Measurements from ENCODE around the gene IST1.
"Not testable (repeated sequence)": the region's sequence is repeated elsewhere in the genome, so short reads cannot be mapped to it uniquely, and the experiment has no call there.

IST1 gene

GRCh38 chr16:71882505-71883167 lies 12.7 kb upstream of the IST1 start:
- DNase-seq: peak; percentile 30

- DNase-seq: no peak
Measured at GRCh38 chr16:71883168-71883848, 12.0 kb upstream of the IST1 start.

GRCh38 chr16:71883849-71884638 lies 11.3 kb upstream of the IST1 start, which contains the start of gene ZNF821:
Gene ZNF821 (minus strand): TSS chr16:71884182. CDS start chr16:71879946, 4,236 bp downstream.
- peak; percentile 7 for DNase-seq

DNA sequence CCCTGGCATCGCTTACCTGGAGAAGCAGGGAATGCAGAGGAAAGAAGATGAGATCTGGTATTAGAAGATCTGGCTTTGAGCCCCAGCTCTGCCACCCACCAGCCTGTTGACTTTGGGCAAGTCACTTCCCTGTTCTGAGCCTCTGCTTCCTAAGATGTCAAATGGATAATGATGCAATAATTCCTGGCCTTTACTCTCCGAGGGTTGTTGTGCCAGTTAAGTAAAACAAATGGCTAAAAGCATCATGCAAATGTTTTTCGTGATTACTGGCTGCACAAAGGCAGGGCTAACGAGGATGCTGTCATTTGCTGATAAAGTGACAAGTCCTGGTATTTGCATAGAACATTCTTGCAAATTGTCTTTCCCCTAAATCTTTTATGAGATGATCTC lies 10.1 kb upstream of the IST1 start:
- DNase-seq: no peak

DNA sequence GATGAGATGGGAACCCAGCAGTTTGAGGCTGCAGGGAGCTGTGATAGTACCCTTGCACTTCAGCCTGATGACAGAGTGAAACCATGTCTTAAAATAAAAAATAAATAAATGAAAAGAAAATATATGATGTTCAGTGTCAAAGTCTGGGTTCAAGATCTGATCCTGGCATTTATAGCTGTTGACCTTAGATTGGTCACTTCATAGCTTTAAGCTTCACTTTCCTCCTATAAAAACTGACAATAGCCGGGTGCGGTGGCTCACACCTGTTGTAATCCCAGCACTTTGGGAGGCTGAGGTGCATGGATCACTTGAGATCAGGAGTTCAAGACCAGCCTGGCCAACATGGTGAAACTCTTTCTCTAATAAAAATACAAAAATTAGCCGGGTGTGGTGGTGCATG lies 6.2 kb upstream of the IST1 start:
- no peak for DNase-seq

DNA sequence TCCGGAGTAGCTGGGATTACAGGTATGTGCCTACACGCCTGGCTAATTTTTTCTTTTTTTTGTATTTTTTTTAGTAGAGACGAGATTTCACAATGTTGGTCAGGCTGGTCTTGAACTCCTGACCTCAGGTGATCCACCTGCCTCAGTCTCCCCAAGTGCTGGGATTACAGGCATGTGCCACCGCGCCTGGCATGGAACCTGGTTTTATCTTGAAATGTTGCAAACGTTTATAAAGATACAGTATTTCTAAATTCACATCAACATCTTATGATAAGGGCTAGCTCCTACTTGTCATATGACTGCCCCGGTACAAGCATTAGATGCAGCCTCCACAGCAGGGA lies 1.5 kb upstream of the IST1 start:
- DNase-seq: no peak

GRCh38 chr16:71894229-71894920 lies 956 bp upstream of the IST1 start:
- DNase-seq: peak; percentile 11

- no peak for DNase-seq
Measured at GRCh38 chr16:71895679-71896365, 491 bp downstream of the IST1 start.

GRCh38 chr16:71896764-71897368 lies 1.5 kb downstream of the IST1 start:
- no peak for DNase-seq

DNA sequence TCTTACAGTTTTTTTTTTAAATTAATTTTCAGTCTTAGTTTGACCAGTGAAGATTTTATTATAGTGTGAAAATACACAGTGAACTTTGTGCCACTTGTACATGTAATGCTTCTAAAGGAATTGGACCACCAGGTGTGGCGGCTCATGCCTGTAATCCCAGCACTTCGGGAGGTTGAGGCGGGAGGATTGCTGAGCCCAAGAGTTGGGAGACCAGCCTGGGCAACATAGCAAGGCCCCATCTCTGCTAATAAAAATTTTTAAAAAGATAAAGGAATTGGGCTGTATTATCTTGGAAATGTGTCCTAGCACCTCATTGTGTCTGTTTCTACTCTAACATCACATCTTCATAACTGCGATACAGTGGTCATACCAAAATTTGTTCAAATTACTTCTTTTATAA lies 3.8 kb downstream of the IST1 start:
- DNase-seq: no peak

- DNase-seq: no peak
Measured at GRCh38 chr16:71902656-71903365, 7.5 kb downstream of the IST1 start.

GRCh38 chr16:71903608-71904007 lies 8.3 kb downstream of the IST1 start:
- DNase-seq: no peak

- DNase-seq: no peak
Measured at GRCh38 chr16:71904239-71904638, 8.9 kb downstream of the IST1 start.

DNA sequence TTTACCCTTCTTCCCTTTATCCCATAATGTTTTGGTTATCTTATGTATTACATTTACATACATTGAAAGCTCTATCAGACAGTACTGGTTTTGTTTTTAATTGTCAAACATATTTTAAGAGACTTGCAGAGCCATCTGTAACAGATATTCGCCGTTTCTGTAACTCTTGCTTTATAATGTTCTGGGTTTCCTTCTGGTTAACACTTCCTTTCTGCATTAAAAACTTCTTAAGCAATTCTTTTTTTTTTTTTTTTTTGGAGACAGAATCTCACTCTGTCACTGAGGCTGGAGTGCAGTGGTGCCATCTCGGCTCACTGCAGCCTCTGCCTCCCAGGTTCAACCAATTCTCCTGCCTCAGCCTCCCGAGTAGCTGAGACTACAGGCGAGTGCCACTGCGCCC lies 10.4 kb downstream of the IST1 start:
- not testable (repeated sequence) for DNase-seq

- no peak for DNase-seq
Measured at GRCh38 chr16:71911121-71911520, 15.8 kb downstream of the IST1 start.

GRCh38 chr16:71912534-71913275 lies 17.4 kb downstream of the IST1 start:
- no peak for DNase-seq

- DNase-seq: no peak
Measured at GRCh38 chr16:71914802-71915201, 19.5 kb downstream of the IST1 start.

- DNase-seq: no peak
Measured at GRCh38 chr16:71915350-71915749, 20.0 kb downstream of the IST1 start.

GRCh38 chr16:71916397-71916920 lies 21.1 kb downstream of the IST1 start:
- DNase-seq: no peak

GRCh38 chr16:71917900-71918299 lies 22.6 kb downstream of the IST1 start:
- no peak for DNase-seq

- DNase-seq: no peak
Measured at GRCh38 chr16:71919035-71919434, 23.7 kb downstream of the IST1 start.

Data from SHP77 treated with DMSO at 0.1 percent for 48 hours (cell line).